HG03139 (cell line): ENCODE data around the gene BLACAT1.
"Not testable (repeated sequence)": the region's sequence is repeated elsewhere in the genome, so short reads cannot be mapped to it uniquely, and the experiment has no call there.

Source experiments
- ATAC-seq: cut with Tn5 transposase; IDR thresholded peaks from one replicate; pipeline ENCODE4 v1.9.1; 2021; ENCODE audit not compliant: unreplicated experiment

The BLACAT1 gene

DNA sequence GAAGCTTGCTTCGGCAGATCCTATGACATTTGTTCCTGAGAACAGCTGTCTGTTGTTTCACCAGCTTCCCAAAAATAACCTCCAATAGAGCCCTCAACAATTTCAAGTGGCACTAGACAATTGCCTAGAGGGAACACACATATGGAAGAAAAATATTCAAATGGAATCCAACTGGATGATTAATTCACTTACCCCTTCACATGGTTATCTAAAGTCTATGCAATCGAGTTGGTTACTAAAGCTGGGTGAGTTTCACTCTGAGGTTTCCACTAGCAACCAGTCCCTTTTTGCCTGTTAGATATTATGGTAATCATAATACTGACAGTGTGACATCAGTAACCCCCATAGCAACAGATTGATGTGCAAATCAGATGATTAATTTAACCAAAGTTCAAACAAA, 34.0 kb downstream of the BLACAT1 start, which contains the start of gene LEMD1:
Gene LEMD1, minus strand, starts transcription at position 259 of the 400 bp plus-strand sequence. CDS start 1,520 bp downstream, outside the sequence.
- no peak for ATAC-seq

DNA sequence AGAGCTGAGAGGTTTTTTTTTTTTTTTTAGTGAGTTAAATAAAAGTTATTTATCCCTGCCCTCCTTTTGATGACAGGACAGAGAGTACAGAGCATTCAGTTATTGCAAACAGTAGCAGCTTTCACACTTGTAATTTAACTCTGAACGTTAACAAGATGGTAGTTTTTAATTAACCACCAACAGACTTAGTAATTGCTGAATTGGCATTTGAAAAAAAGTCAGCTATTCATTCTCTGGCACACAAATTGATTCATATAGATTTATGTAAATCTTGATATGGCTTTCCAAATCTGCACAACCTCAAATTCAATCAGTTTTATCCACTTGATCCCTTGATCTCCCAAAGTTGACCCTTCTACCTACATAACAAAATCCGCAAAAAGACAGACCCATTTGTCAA, 34.9 kb downstream of the BLACAT1 start:
- no peak for ATAC-seq

DNA sequence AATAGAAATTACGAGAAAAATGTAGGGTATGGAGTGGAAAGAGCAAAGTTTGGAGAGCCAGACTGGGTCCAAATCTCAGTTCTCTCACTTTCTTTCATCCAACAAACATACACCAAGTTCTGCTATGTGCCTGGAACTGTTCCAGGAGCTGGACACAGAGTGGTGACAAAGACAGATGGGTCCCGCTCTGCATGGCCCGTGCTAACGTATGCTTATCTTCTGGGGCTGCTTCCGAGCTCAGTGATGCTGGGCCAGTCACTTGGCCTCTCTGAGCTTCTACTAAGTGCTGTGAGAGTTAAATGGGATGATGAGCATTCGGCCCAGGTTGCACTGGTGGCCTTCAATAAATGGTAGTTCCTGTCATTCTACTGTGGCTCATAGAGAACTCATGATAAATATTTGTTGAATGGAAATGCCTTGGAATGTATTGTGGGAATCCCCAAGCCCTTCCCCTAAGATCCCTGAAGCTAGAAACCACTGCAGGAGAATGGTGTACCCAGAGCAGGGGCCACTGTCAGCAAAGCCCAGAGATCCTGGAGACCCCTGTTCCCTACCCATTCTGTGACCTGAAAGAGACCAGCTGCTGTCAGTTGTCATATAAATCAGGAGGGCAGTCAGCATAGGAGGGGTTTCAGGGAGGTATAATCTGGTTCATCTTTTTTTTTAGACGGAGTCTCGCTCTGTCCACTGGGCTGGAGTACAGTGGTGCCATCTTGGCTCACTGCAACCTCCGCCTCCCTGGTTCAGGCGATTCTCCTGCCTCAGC, 37.8 kb downstream of the BLACAT1 start:
- no peak for ATAC-seq

DNA sequence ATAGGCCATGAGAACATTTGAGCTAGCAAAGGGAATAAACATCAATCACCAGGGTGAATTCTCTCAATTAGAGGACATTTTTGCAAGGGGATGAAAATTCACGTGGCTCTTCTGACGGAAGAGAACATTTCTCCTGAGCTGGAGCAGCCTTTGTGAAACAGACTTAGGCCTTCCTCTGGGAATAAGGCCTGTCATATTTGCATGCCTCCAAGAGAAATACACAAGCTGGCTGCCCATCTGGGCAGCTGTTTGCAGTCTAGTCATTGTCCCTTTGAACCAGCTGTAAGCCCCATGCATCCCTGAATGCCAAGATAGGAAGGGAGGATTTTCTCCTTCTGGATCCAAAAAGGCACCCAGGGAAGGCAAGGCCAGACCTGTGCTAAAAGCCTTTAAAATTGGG, 39.5 kb downstream of the BLACAT1 start:
- no peak for ATAC-seq

DNA sequence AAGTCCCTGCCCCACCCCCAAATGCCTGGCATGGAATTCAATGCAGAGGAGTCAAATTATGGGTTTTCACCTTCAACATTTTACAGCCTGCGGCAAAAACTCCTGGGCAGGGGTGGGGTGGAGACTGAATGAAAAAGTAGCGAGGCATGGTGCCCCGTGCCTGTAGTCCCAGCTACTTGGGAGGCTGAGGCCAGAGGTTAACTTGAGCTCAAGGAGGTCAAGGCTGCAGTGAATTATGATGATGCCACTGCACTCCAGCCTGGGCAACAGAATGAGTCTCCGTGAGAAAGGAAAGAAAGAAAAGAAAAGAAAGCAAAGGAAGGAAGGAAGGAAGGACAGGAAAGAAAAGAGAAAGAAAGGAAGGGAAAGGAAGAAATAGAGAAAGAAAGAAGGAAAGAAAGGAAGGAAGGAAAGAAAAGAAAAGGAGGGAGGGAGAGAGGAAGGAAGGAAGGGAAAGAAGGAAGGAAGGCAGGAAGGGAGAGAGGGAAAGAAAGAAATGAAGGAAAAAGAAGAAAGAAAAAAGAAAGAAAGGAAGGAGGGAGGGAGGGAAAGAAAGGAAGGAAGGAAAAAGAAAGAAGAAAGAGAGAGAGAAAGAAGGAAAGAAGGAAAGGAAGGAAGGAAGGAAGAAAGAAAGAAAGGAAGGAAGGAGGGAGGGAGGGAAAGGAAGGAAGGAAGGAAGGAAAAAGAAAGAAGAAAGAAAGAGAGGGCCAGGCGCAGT, 45.1 kb downstream of the BLACAT1 start:
- no peak for ATAC-seq

DNA sequence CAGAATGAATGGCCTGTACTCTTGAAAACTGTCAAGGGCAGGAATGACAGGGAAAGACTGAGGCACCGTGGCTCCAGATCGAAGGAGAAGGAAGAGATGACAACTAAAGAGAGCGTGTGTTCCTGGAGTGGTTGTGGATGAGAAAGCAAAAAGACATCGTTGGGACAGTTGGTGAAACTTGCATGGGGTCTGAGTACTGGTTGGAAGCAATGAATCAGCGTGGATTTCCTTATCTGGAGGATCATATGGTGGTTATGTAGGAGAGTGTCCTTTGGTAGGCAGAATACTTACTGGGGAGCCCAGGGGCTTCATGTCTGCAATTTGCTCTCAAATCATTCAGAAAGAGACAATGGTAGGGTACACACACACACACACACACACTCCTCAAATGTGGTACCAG, 47.9 kb downstream of the BLACAT1 start:
- no peak for ATAC-seq

DNA sequence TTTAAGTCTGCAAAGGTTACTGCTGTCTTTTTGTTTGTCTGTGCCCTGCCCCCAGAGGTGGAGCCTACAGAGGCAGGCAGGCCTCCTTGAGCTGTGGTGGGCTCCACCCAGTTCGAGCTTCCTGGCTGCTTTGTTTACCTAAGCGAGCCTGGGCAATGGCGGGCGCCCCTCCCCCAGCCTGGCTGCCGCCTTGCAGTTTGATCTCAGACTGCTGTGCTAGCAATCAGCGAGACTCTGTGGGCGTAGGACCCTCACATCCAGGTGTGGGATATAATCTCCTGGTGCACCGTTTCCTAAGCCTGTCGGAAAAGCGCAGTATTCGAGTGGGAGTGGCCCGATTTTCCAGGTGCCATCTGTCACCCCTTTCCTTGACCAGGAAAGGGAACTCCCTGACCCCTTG, 49.6 kb downstream of the BLACAT1 start:
- not testable (repeated sequence) for ATAC-seq
